GM12801 (cell line): ENCODE data around the gene BRINP3.

Experiments
- TF ChIP-seq, protein P1 (sequence below): IDR thresholded peaks from one replicate; pipeline ENCODE4 v1.5.1; 2011; ENCODE audit warnings: control low read depth; ENCODE audit not compliant: insufficient read length; ENCODE audit errors: extremely low read depth

Gene BRINP3

DNA sequence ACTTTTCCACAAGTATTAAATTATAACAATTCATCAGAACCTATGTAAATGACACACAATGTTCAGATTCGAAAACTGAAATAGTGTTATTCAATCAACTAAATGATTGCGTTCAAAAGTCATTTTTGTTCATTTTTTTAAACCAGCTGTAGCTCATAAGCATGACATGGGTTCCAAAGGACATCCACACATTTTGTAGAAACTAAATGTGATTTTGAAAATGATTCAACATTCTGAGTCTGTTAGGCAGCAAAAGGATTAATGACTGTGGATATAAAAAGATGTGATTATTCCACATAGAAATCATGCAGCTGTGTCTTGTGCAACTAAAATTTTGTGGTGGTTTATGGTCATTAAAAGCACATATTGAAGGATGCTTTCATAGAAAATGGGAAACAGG, 204.5 kb downstream of the BRINP3 start:
- TF ChIP-seq, protein P1, sequence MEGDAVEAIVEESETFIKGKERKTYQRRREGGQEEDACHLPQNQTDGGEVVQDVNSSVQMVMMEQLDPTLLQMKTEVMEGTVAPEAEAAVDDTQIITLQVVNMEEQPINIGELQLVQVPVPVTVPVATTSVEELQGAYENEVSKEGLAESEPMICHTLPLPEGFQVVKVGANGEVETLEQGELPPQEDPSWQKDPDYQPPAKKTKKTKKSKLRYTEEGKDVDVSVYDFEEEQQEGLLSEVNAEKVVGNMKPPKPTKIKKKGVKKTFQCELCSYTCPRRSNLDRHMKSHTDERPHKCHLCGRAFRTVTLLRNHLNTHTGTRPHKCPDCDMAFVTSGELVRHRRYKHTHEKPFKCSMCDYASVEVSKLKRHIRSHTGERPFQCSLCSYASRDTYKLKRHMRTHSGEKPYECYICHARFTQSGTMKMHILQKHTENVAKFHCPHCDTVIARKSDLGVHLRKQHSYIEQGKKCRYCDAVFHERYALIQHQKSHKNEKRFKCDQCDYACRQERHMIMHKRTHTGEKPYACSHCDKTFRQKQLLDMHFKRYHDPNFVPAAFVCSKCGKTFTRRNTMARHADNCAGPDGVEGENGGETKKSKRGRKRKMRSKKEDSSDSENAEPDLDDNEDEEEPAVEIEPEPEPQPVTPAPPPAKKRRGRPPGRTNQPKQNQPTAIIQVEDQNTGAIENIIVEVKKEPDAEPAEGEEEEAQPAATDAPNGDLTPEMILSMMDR: no peak

DNA sequence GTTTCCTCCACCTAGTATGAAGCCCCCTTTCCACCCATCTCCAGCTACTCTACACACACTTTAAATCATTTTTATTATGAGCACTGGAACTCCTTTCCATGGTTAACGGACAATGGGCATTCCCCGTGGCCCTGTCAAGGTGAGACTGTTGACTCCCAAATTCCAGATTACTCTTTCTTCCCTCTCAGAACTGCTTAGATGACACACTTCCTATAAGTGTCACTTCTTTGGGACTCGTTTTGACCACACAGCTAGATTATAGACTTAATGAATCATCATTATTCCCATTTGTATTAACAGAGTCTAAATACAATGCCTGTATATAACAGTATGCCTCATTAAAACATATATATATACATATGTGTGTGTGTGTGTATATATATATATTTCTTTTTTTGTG, 215.1 kb downstream of the BRINP3 start:
- TF ChIP-seq, protein P1: no peak

DNA sequence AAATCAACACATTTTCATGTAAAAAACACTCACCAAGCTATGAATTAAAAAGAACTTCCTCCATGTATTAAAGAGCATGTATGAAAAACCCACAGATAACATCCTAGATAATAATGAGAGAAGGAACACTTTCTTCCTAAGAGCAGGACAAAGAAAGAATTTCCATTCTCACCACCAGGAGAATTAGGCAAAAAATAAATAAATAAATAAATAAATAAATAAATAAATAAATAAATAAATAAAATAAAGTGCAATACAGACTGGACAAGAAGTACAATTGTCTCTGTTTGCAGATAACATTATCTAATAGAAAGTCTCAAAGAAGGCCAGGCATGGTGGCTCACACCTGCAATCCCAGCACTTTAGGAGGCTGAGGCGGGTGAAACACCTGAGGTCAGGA, 218.2 kb downstream of the BRINP3 start:
- TF ChIP-seq, protein P1: no peak

DNA sequence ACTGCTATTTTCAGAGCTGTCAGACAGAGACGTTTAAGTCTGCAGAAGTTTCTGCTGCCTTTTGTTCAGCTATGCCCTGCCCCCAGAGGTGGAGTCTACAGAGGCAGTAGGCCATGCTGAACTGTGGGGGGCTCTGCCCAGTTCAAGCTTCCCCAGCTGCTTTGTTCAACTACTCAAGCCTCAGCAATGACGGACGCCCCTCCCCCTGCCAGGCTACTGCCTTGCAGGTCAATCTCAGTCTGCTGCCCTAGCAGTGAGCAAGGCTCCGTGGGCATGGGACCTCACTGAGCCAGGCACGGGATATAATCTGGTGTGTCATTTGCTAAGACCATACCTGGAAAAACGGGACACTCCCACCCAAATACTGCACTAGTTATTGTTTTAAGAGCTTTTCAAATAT, 219.7 kb downstream of the BRINP3 start:
- TF ChIP-seq, protein P1: no peak

DNA sequence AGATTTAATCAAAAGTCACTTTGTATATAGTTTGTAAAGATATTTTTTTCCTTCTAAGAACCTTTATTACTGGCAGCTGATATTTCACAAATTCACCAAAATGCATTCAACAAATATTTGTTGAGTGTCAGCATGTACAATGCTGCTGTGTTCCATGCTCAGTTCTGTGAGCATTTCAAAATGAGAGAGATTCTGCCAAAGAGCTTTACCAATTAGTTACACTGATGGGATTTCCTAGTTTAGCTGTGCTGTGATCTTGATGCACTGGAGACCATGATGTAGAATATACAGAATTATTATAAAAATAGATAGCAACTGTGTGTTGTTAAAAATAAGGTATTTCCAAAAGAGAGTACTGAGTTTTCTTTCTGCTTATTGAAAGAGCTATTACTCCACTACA, 225.6 kb downstream of the BRINP3 start:
- TF ChIP-seq, protein P1: no peak

DNA sequence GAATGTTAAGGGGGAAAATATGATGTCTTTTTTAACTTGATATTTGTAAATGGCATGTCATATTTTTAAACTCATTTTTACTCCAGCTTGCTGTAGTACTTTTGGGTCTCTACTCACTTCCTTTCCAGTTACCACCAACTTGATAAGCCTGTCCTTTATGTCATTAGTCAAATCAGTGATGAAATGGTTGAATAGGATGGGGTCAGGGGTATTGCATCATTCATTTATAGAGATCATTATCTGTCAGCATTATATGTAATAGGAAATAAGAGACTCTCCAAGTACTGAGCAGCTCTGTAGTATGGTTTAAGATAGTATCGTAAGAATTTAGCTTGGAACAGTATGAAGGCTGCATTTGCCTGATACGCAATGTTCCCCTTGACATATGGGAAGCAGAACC, 227.3 kb downstream of the BRINP3 start:
- TF ChIP-seq, protein P1: no peak

DNA sequence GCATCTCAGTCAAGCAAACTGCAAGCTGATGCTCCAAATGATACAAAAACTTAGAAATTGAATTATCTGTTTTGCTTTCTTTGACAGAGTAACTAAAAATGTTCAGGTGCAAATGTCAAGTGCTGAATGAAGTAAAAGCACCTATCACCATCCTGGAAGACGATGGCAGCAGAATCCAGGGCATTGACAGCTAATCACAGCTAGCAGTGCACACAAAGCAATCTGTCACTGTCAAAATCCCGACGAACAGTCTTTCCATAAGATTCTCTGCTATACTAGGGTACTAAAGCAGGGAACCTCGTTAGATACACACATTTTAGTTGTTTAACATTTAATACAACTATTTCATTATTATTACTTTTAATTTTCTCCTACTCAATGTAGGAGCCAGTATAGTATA, 233.3 kb downstream of the BRINP3 start:
- TF ChIP-seq, protein P1: no peak

DNA sequence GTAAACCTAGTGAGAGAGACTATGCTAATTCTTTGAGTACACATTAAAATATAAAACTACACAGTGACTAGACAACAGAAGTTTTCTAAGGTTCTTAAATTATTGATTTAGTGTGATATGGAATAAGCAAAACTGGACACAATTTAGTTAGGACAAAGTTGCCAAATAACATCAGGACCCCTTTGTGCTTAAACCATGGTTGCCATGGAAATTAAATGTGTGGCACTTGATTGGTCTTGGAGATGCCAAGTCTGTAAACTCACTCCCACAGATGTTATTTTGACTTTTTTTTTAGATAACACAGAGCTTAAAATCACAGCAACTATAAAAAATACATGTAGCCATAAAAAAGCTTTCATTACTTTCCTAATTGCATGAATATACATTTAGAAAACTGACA, 234.6 kb downstream of the BRINP3 start:
- TF ChIP-seq, protein P1: no peak
